Measurements from ENCODE around the gene RAX. TPM values are rescaled to one million over a fixed set of nuclear protein-coding genes. Genes with fewer than 3 reads are reported as not detected.
A peak's percentile ranks its signal among the peaks of the same experiment; 100 is the strongest.

RAX gene
- total and polyA plus RNA-seq, 2 of the 8 experiments (the other 6 are each of a cell fraction or from before 2014, with no cell fraction given) = 0.12 to 0.52 TPM

DNA sequence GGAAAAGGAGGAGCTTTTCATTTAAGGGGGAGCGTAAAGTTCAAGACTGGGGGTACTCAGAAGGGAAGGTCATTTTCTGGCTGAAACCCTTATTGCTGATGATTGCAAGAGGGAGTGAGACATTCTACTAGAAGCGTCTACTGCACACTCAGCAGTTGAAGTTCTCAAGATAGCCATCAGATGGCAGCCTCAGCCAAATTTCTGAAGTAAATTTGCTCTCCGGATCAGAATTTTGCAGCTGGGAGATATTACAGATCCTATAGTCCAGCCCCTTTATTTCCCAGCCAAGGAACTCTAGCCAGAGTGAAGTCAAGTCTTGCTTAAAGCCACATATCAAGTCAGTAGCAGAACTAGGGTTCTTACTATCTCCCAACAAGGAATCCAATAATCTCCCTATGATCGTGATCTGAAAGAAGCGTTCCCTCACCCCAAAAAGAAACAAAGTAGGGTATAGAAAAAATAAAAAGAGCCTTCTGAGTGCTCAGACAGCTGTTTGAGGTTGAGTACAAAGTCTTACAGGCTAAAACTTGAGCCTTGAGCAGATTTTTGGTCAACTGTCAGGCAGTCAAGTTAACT lies 24.0 kb downstream of the RAX start:
- Histone ChIP-seq H2BK120ac (replicated peaks; ENCODE audit: low read depth, low read length) (no peak overlapping the region), H3K79me1 (ENCODE audit: low read depth, low read length) (no peaks in the 10 kb centered on the region), H2BK20ac (ENCODE audit: low read length) (no peak overlapping the region), H3K9ac (replicated peaks in 1 of 4; ENCODE audit: extremely low read depth in 1 of 4, low read depth in 3 of 4, low read length in 3 of 4) (no peak overlapping the region), H2AK5ac (ENCODE audit: low read depth, low read length) (no peak overlapping the region), H4K8ac (ENCODE audit: extremely low read depth, insufficient read depth, low read length) (no peak overlapping the region), H3K56ac (replicated peaks; ENCODE audit: insufficient read length, low read depth, low read length) (no peak overlapping the region), H3K4me1 (replicated peaks in 1 of 4; ENCODE audit: control insufficient read depth in 3 of 4, insufficient read depth in 4 of 4, low read length in 3 of 4) (no peaks in the 10 kb centered on the region), H4K20me1 (replicated peaks in 1 of 2; ENCODE audit: control insufficient read depth in 1 of 2, insufficient read depth in 2 of 2, low read length in 2 of 2) (no peaks in the 10 kb centered on the region), H3K27ac (ENCODE audit: low read depth, low read length) (no peak overlapping the region), H2BK5ac (ENCODE audit: low read depth, low read length) (no peak overlapping the region), H4K5ac (ENCODE audit: insufficient read length, low read depth, low read length) (no peak overlapping the region), H2AFZ (ENCODE audit: low read length) (no peak overlapping the region), H2BK12ac (ENCODE audit: low read depth, low read length) (no peak overlapping the region), H3K27me3 (replicated peaks in 1 of 4; ENCODE audit: control insufficient read depth in 3 of 4, extremely low read depth in 1 of 4, insufficient read depth in 3 of 4, low read length in 3 of 4) (no peaks in the 10 kb centered on the region), H3K18ac (ENCODE audit: extremely low read depth, low read length) (no peak overlapping the region), H3K23me2 (ENCODE audit: low read depth, low read length) (no peaks in the 10 kb centered on the region), H3K4me2 (ENCODE audit: insufficient read depth in 1 of 2, low read depth in 2 of 2, low read length in 2 of 2) (no peak overlapping the region), H2BK15ac (ENCODE audit: low read length) (no peak overlapping the region), H3K23ac (ENCODE audit: insufficient read length) (no peak overlapping the region), H3K4me3 (ENCODE audit: extremely low read depth in 1 of 4, insufficient read depth in 2 of 4, low read depth in 3 of 4, low read length in 4 of 4) (no peak overlapping the region), H3K14ac (ENCODE audit: insufficient read length) (no peak overlapping the region), H3K79me2 (ENCODE audit: control insufficient read depth in 1 of 2, insufficient read depth in 2 of 2, low read length in 2 of 2) (no peaks in the 10 kb centered on the region), H3K9me3 (ENCODE audit: insufficient read depth in 2 of 2, low read depth in 1 of 2, low read length in 1 of 2) (no peaks in the 10 kb centered on the region), H3K36me3 (ENCODE audit: control insufficient read depth in 2 of 4, insufficient read depth in 4 of 4, low read length in 3 of 4) (no peaks in the 10 kb centered on the region), H4K91ac (replicated peaks; ENCODE audit: insufficient read length, low read length) (no peak overlapping the region), H3K4ac (replicated peaks; ENCODE audit: insufficient read length, low read depth, low read length) (no peak overlapping the region)
- ChIA-PET POLR2A (ENCODE audit: partially characterized antibody) (interaction anchor here (0.8 to 1.5 kb wide), 4 partner anchors 18 to 107 kb away, joined by 3 to 7 read pairs (median 3); no protein-coding TSS in a partner anchor), CTCF (ENCODE audit: partially characterized antibody) (interaction anchor here (0.7 to 5.2 kb wide), 29 partner anchors 10 to 409 kb away, joined by 3 to 129 read pairs (median 5); partner anchors contain the start of genes GRP and RAX)
- peak in 1 of 2 experiments; percentile 66 for DNase-seq (ENCODE audit: low read depth in 1 of 2, low spot score in 2 of 2)
- TF ChIP-seq RFX5 (IDR thresholded peaks at IDR 0.05; ENCODE audit: borderline replicate concordance, low read depth, low read length) (no peak), RAD21 (IDR thresholded peaks at IDR 0.05 in 1 of 2, conservative IDR thresholded peaks at IDR 0.05 in 1 of 2; ENCODE audit: low read depth in 2 of 2, low read length in 2 of 2) (peak; percentile 85 to 93), CTCF (IDR thresholded peaks at IDR 0.05; ENCODE audit: control extremely low read depth in 1 of 3, insufficient read depth in 1 of 3, low read depth in 1 of 3, low read length in 3 of 3) (peak in 2 of 3 experiments; percentile 81 to 84; a peak in 3 of 4 replicates), NANOG (IDR thresholded peaks at IDR 0.05; ENCODE audit: insufficient read depth, low read depth, low read length, poor library complexity, severe bottlenecking) (no peak)
- WGBS, 2 experiments (ENCODE audit: extremely low coverage in 1 of 2, insufficient coverage in 1 of 2, insufficient read length in 1 of 2, insufficient replicate concordance in 2 of 2, low coverage in 1 of 2, low lambda C conversion rate in 2 of 2, missing lambda C conversion rate in 1 of 2) = 38% methylated on average over 5 of the region's 5 CpGs; no CpG with 5 or more reads in 1 of the 2 experiments
- FAIRE-seq = peak; percentile 87
